Measurements from ENCODE around the gene ZIC4. TPM values are rescaled to one million over a fixed set of nuclear protein-coding genes. Genes with fewer than 3 reads are reported as not detected.

Gene ZIC4
- total RNA-seq, 3 donors from 2014 or later (not counting 1 experiment from before 2014, with no cell fraction given) = not detected

DNA sequence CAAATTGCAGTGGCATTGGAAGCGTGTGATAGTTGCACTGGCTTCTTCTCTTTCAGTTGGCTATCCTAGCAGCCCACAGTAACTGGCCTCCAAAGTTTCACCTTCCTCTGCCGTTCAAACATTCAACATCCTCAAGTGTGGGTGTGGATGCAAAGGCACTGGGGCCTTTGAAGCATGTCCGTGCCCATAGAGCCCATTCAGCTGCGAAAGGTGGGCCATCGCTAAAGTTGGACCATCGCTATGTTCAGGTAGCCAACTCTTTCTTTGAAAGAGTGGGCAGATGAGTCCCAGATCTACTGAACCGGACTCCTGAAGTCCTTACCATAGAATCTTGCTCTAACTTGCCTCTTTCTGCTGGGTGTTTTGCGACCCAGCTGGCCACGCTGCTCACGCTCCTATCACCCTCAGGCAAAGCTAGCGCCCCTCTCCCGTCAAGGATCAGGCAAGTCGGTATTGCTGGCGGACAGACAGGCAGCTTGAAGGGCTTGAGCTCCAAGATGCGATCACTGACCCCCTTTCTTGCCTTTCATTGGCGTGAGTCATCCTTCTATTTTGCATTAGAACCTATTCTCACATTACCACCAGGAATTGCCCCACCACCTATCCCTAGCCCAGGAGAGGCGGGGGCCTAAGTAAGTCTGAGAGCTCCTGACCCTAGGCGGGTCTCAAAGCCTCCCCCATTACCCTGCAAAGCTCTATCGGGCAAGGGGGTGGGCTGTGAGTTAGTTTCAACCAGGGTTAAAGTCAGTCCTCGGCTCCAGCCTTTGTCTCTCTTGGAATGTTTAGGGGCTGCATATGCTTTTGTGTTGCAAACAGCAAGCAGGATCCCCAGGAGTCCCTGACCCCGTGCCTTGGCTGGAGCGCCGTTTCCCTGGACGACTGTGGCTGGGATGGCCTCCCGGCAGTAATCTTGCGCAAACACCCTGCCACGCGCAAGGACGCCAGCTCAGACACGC is 28.7 kb downstream of the ZIC4 start:
- TF ChIP-seq, protein P1, sequence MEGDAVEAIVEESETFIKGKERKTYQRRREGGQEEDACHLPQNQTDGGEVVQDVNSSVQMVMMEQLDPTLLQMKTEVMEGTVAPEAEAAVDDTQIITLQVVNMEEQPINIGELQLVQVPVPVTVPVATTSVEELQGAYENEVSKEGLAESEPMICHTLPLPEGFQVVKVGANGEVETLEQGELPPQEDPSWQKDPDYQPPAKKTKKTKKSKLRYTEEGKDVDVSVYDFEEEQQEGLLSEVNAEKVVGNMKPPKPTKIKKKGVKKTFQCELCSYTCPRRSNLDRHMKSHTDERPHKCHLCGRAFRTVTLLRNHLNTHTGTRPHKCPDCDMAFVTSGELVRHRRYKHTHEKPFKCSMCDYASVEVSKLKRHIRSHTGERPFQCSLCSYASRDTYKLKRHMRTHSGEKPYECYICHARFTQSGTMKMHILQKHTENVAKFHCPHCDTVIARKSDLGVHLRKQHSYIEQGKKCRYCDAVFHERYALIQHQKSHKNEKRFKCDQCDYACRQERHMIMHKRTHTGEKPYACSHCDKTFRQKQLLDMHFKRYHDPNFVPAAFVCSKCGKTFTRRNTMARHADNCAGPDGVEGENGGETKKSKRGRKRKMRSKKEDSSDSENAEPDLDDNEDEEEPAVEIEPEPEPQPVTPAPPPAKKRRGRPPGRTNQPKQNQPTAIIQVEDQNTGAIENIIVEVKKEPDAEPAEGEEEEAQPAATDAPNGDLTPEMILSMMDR (IDR thresholded peaks at IDR 0.05) = no peak
- Histone ChIP-seq H3K9me3 (ENCODE audit: control insufficient read depth, insufficient read depth, low read length) (peaks cover 13% of the 10 kb centered on the region), H3K36me3 (ENCODE audit: control insufficient read depth, insufficient read depth, low read length) (no peaks in the 10 kb centered on the region), H3K27ac (ENCODE audit: low read length) (no peak overlapping the region), H3K4me1 (ENCODE audit: control insufficient read depth, insufficient read depth, low read length) (no peaks in the 10 kb centered on the region), H3K27me3 (ENCODE audit: control insufficient read depth, insufficient read depth, low read length) (peaks cover 20% of the 10 kb centered on the region), H3K4me3 (ENCODE audit: low read length) (no peak overlapping the region)
- Mint-ChIP-seq H3K27ac (no peak overlapping the region), H3K9me3 (peaks cover 0 to 3% of the 10 kb centered on the region in 2 donors), H3K4me1 (no peaks in the 10 kb centered on the region), H3K36me3 (peaks cover 10% of the 10 kb centered on the region), H3K27me3 (ENCODE audit: low read depth in 2 of 2) (peaks cover 60 to 74% of the 10 kb centered on the region in 2 donors), H3K4me3 (no peak overlapping the region)
- intact Hi-C loops (cut with micrococcal nuclease) = no loop called here
- ATAC-seq (no peak), DNase-seq (no peak)
- WGBS (ENCODE audit: insufficient coverage) = 14% methylated on average over 30 of the region's 30 CpGs

DNA sequence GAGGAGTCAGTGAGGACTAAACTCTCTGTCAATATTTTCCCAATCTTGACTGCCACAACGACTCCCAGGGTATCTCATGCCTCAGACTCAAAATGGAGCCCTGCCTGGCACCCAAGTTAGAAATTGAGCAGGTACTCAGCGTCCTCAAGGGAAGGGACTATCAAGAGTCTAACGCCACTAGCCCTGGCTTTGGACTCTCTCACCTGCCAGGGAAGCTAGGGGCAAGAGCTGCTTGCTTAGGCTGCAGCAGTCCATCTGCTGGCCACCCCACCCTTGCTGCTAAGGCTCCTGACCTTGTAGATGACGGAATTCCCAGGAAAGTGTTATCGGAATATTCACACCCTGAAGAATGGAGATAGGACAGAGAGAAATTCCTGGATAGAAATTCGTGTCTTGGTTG is 33.0 kb downstream of the ZIC4 start:
- Mint-ChIP-seq H3K27me3 (ENCODE audit: low read depth in 2 of 2) (peaks cover 62 to 81% of the 10 kb centered on the region in 2 donors), H3K36me3 (peaks cover 32% of the 10 kb centered on the region), H3K9me3 (peaks cover 0 to 12% of the 10 kb centered on the region in 2 donors), H3K27ac (no peak overlapping the region), H3K4me1 (no peaks in the 10 kb centered on the region), H3K4me3 (no peak overlapping the region)
- TF ChIP-seq, protein P1 (IDR thresholded peaks at IDR 0.05) = no peak
- WGBS (ENCODE audit: insufficient coverage) = 5% methylated on average over 6 of the region's 6 CpGs
- ATAC-seq (no peak), DNase-seq (no peak)
- Histone ChIP-seq H3K4me3 (ENCODE audit: low read length) (no peak overlapping the region), H3K9me3 (ENCODE audit: control insufficient read depth, insufficient read depth, low read length) (peaks cover 10% of the 10 kb centered on the region), H3K27me3 (ENCODE audit: control insufficient read depth, insufficient read depth, low read length) (peaks cover 38% of the 10 kb centered on the region), H3K4me1 (ENCODE audit: control insufficient read depth, insufficient read depth, low read length) (no peaks in the 10 kb centered on the region), H3K36me3 (ENCODE audit: control insufficient read depth, insufficient read depth, low read length) (no peaks in the 10 kb centered on the region), H3K27ac (ENCODE audit: low read length) (no peak overlapping the region)
- intact Hi-C loops (cut with micrococcal nuclease) = no loop called here

DNA sequence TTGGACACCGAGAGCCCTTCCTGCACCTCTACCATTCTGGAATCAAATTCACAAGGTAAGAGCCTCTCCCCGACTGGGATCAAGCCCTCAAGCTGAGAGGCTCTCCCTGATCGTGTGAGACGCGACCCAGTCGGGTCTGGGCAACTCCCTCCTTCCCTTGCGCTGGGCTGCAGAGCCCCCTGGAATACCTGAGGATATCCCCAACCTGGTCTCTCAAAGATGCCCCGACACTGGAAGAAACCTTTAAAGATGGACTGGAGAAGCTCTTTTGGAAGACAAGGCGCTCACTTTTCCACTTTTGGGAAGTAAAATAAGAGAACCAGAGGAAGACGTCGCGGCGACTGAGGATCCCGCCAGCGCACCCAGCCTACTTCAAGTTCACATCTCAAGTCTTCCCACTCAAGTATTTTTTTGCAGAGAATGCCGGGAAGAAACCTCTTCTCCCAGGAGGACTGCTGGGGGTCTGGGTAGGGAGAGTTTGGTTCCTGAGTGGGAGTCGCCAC is 33.8 kb downstream of the ZIC4 start:
- Histone ChIP-seq H3K4me3 (ENCODE audit: low read length) (no peak overlapping the region), H3K27me3 (ENCODE audit: control insufficient read depth, insufficient read depth, low read length) (peaks cover 38% of the 10 kb centered on the region), H3K9me3 (ENCODE audit: control insufficient read depth, insufficient read depth, low read length) (peaks cover 5% of the 10 kb centered on the region), H3K36me3 (ENCODE audit: control insufficient read depth, insufficient read depth, low read length) (no peaks in the 10 kb centered on the region), H3K27ac (ENCODE audit: low read length) (no peak overlapping the region), H3K4me1 (ENCODE audit: control insufficient read depth, insufficient read depth, low read length) (no peaks in the 10 kb centered on the region)
- ATAC-seq (no peak), DNase-seq (no peak)
- 8% methylated on average over 14 of the region's 17 CpGs for WGBS (ENCODE audit: insufficient coverage)
- Mint-ChIP-seq H3K4me1 (no peaks in the 10 kb centered on the region), H3K27ac (no peak overlapping the region), H3K36me3 (peaks cover 32% of the 10 kb centered on the region), H3K27me3 (ENCODE audit: low read depth in 2 of 2) (peaks cover 58 to 81% of the 10 kb centered on the region in 2 donors), H3K4me3 (no peak overlapping the region), H3K9me3 (peaks cover 0 to 9% of the 10 kb centered on the region in 2 donors)
- TF ChIP-seq, protein P1 (IDR thresholded peaks at IDR 0.05) = no peak
- intact Hi-C loops (cut with micrococcal nuclease) = no loop called here
